Chondrocyte (in vitro differentiated cells): Measurements from ENCODE around the gene SPINK5. TPM values are rescaled to one million over a fixed set of nuclear protein-coding genes. Genes with fewer than 3 reads are reported as not detected.

Experiments used
- DNase-seq: peaks from one replicate; pipeline ENCODE4 v3.0.0; 2021; ENCODE audit warnings: mixed read lengths, low spot score
- H3K27ac Mint-ChIP-seq: one replicate; pipeline ENCODE4 v1.8.0; 2021; ENCODE audit warnings: mild to moderate bottlenecking, moderate library complexity, mixed read lengths; ENCODE audit not compliant: unreplicated experiment
- H3K27me3 Mint-ChIP-seq: 2 replicates; pipeline ENCODE4 v1.8.0; 2021; ENCODE audit warnings: low read depth, mixed read lengths
- H3K36me3 Mint-ChIP-seq: 2 replicates; pipeline ENCODE4 v1.8.0; 2021; ENCODE audit warnings: low read depth, mixed read lengths
- H3K4me1 Mint-ChIP-seq: 2 replicates; pipeline ENCODE4 v1.8.0; 2021; ENCODE audit warnings: low read depth, mild to moderate bottlenecking, mixed read lengths
- H3K4me3 Mint-ChIP-seq: one replicate; pipeline ENCODE4 v1.8.0; 2021; ENCODE audit warnings: mild to moderate bottlenecking, moderate library complexity, mixed read lengths; ENCODE audit not compliant: unreplicated experiment
- H3K9me3 Mint-ChIP-seq: 2 replicates; pipeline ENCODE4 v1.8.0; 2021; ENCODE audit warnings: low read depth, mixed read lengths
- CTCF ChIP-seq: fragments of 200-600 bp; sonication (generic); IDR thresholded peaks from 2 replicates; pipeline ENCODE4 v1.5.0; 2021; ENCODE audit warnings: antibody characterized with exemption, mild to moderate bottlenecking, moderate library complexity
- total RNA-seq: library from RNA; stranded (reverse); gene quantifications from 3 replicates; pipeline ENCODE4 v1.2.1, GENCODE V29; 2021

The SPINK5 gene
- total RNA-seq, 1 donor from 2014 or later, result 2.4 TPM

GRCh38 chr5:148141645-148142044, 77.9 kb downstream of the SPINK5 start:
- no peak for TF ChIP-seq CTCF
- DNase-seq, result no peak
- Mint-ChIP-seq H3K27ac (no peak overlapping the region), H3K4me1 (peaks cover 15% of the 10 kb centered on the region), H3K4me3 (no peak overlapping the region), H3K9me3 (peaks cover 3% of the 10 kb centered on the region), H3K27me3 (peaks cover 2% of the 10 kb centered on the region), H3K36me3 (peaks cover 9% of the 10 kb centered on the region)

DNA sequence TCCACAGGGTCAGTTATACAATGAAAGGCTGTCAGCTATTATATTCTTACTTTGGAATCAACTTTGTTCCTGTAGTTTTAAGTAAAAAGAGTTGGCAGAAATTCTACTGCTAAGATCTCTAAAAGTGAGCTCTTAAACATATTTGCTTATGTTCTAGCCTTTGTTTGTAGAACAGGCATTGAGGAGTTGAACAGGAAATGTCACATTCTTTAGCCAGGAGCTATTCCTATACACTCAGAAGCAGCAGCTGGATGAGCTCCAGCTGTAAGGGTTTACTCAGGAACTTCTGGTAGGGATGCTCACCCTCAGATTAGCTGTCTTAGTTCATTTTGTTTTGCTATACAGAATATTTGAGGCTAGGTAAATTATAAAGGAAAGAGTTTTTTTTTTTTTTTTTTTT, 82.1 kb downstream of the SPINK5 start:
- peaks cover 2% of the 10 kb centered on the region for H3K36me3 Mint-ChIP-seq
- peaks cover 3% of the 10 kb centered on the region for H3K9me3 Mint-ChIP-seq
- no peak overlapping the region for H3K4me3 Mint-ChIP-seq

DNA sequence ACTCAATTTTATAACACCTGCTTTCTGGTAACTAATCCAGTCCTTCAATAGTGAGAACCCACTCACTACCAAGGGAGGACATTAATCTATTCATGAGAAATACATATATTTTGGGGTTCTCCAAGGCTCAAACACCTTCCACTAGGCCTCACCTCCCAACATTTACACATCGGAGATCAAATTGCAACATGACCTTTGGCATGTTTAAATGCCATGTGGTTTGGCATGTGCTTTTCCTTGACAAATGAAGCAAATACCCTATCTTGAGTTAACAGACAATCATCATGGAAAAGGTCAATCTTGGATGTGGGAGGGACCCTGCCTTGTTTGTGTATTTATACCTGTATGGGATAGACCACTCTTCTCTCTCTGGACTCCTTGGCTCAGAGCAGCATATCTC, 82.7 kb downstream of the SPINK5 start:
- Mint-ChIP-seq H3K36me3 (peaks cover 2% of the 10 kb centered on the region), H3K27ac (no peak overlapping the region), H3K4me3 (no peak overlapping the region), H3K9me3 (peaks cover 3% of the 10 kb centered on the region), H3K27me3 (peaks cover 5% of the 10 kb centered on the region), H3K4me1 (peaks cover 15% of the 10 kb centered on the region)
- no peak for TF ChIP-seq CTCF
- no peak for DNase-seq

More for the DNA sequence above, 82.1 kb downstream of the SPINK5 start:
- no peak for DNase-seq
- TF ChIP-seq CTCF, result no peak
- peaks cover 15% of the 10 kb centered on the region for H3K4me1 Mint-ChIP-seq
- peaks cover 6% of the 10 kb centered on the region for H3K27me3 Mint-ChIP-seq
- H3K27ac Mint-ChIP-seq, result no peak overlapping the region

DNA sequence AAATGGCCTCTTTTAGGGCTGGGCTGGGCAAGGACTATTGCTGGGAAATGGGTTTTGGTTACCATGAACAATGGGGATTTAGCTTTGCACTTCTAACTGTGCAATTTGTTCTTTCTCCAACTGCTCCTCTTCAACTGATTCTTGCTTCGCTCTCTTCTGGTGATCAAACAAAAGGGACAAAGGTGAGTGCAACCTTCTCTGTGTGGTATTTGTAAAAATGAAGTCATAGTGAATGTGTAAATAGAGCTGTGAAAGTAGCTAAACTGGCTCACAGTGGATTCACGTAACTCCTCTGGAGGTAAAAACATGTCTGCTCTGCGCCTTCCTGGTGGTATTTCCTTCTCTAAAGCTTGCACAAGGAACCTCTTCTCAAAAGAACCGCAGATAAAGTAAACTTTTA, 83.6 kb downstream of the SPINK5 start:
- Mint-ChIP-seq H3K4me1 (peaks cover 15% of the 10 kb centered on the region), H3K27me3 (peaks cover 4% of the 10 kb centered on the region), H3K9me3 (peaks cover 3% of the 10 kb centered on the region), H3K36me3 (peaks cover 2% of the 10 kb centered on the region), H3K4me3 (no peak overlapping the region), H3K27ac (no peak overlapping the region)
- no peak for TF ChIP-seq CTCF
- DNase-seq, result no peak

DNA sequence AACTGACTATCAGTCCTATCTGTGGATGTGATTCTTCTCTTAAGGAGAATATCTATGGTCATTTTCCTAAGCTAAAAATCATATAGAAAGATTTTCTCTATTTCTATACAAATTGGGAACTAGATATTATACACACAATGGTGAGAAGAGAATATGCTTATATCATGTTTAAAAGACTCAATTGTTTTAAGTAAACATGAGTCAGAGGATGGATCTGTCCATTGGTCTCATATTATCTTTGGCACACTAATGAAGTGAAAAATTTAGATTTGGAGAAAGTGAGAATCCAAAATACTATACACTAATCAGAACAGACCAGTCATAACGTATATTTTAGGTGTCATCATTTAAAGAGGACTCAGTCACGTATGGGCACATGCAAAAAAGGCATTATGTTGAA, 88.1 kb downstream of the SPINK5 start:
- Mint-ChIP-seq H3K27ac (no peak overlapping the region), H3K4me3 (no peak overlapping the region)
- TF ChIP-seq CTCF, result no peak

More for the DNA sequence above, 88.1 kb downstream of the SPINK5 start:
- peaks cover 6% of the 10 kb centered on the region for H3K27me3 Mint-ChIP-seq
- peaks cover 12% of the 10 kb centered on the region for H3K9me3 Mint-ChIP-seq
- no peak for DNase-seq
- H3K4me1 Mint-ChIP-seq, result no peaks in the 10 kb centered on the region
- no peaks in the 10 kb centered on the region for H3K36me3 Mint-ChIP-seq
